GM12874 (cell line): ENCODE results near the gene USO1.

ENCODE experiments used
- CTCF ChIP-seq: IDR thresholded peaks from 2 replicates; pipeline ENCODE4 v1.5.1; 2011; ENCODE audit warnings: low read depth, mild to moderate bottlenecking, control low read depth, low read length, moderate library complexity; ENCODE audit not compliant: insufficient read depth

Gene USO1

GRCh38 chr4:75841641-75842520, 117.5 kb downstream of the USO1 start:
- TF ChIP-seq CTCF: no peak

GRCh38 chr4:75843596-75843995, 119.2 kb downstream of the USO1 start:
- TF ChIP-seq CTCF: no peak

GRCh38 chr4:75844151-75844662, 119.8 kb downstream of the USO1 start:
- no peak for TF ChIP-seq CTCF

GRCh38 chr4:75845992-75846391, 121.6 kb downstream of the USO1 start:
- no peak for TF ChIP-seq CTCF

GRCh38 chr4:75848171-75848760, 123.9 kb downstream of the USO1 start:
- TF ChIP-seq CTCF: peak; percentile 60

- no peak for TF ChIP-seq CTCF
Observed at GRCh38 chr4:75848891-75849290, 124.5 kb downstream of the USO1 start.

- no peak for TF ChIP-seq CTCF
Observed at GRCh38 chr4:75849461-75849860, 125.1 kb downstream of the USO1 start.
